ENCODE data around the gene GRM7. TPM values are rescaled to one million over a fixed set of nuclear protein-coding genes. Genes with fewer than 3 reads are reported as not detected.

Gene GRM7
- total RNA-seq, 4 donors from 2014 or later = 0.09 TPM; not detected in 3

- TF ChIP-seq POLR2A (IDR thresholded peaks at IDR 0.05) = no peak
- TF ChIP-seq CTCF (IDR thresholded peaks at IDR 0.05) = no peak
- Histone ChIP-seq H3K36me3 (no peaks in the 10 kb centered on the region), H3K4me1 (no peaks in the 10 kb centered on the region), H3K27me3 (no peaks in the 10 kb centered on the region), H3K4me3 (no peak overlapping the region), H3K27ac (no peak overlapping the region), H3K9me3 (no peaks in the 10 kb centered on the region)
- WGBS, 2 donors = 81 to 83% methylated on average over 6 to 12 of the region's 13 CpGs
- intact Hi-C loops (cut with DNase I) = no loop called here
- DNase-seq = no peak
Measured at GRCh38 chr3:7263347-7264195, 402.7 kb downstream of the GRM7 start.

- WGBS, 2 donors = 75 to 78% methylated on average over 3 to 4 of the region's 4 CpGs
- TF ChIP-seq POLR2A (IDR thresholded peaks at IDR 0.05) (no peak), CTCF (IDR thresholded peaks at IDR 0.05) (no peak)
- H3K4me1 ChIP-seq = no peaks in the 10 kb centered on the region
- no peaks in the 10 kb centered on the region for H3K27me3 ChIP-seq
- H3K27ac ChIP-seq = no peak overlapping the region
- intact Hi-C loops (cut with DNase I) = no loop called here
- H3K4me3 ChIP-seq = no peak overlapping the region
- no peaks in the 10 kb centered on the region for H3K36me3 ChIP-seq
- H3K9me3 ChIP-seq = no peaks in the 10 kb centered on the region
- no peak for DNase-seq
Measured at GRCh38 chr3:7264196-7264526, 403.2 kb downstream of the GRM7 start.

- Histone ChIP-seq H3K4me1 (no peaks in the 10 kb centered on the region), H3K36me3 (no peaks in the 10 kb centered on the region), H3K4me3 (no peak overlapping the region), H3K27me3 (no peaks in the 10 kb centered on the region), H3K27ac (no peak overlapping the region), H3K9me3 (no peaks in the 10 kb centered on the region)
- TF ChIP-seq CTCF (IDR thresholded peaks at IDR 0.05) = no peak
- TF ChIP-seq POLR2A (IDR thresholded peaks at IDR 0.05) = no peak
- intact Hi-C loops (cut with DNase I) = no loop called here
- 61 to 69% methylated on average over 3 to 4 of the region's 4 CpGs for WGBS, 2 donors
- DNase-seq = no peak
Measured at GRCh38 chr3:7265736-7266135, 404.8 kb downstream of the GRM7 start.

- WGBS, 2 donors = 53 to 64% methylated on average over 1 of the region's 1 CpG
- intact Hi-C loops (cut with DNase I) = no loop called here
- Histone ChIP-seq H3K4me1 (no peaks in the 10 kb centered on the region), H3K4me3 (no peak overlapping the region), H3K36me3 (no peaks in the 10 kb centered on the region), H3K27ac (no peak overlapping the region), H3K27me3 (no peaks in the 10 kb centered on the region), H3K9me3 (no peaks in the 10 kb centered on the region)
- DNase-seq = no peak
- TF ChIP-seq POLR2A (IDR thresholded peaks at IDR 0.05) (no peak), CTCF (IDR thresholded peaks at IDR 0.05) (no peak)
Measured at GRCh38 chr3:7266551-7266950, 405.6 kb downstream of the GRM7 start.

- intact Hi-C loops (cut with DNase I) = no loop called here
- WGBS, 2 donors = 70 to 78% methylated on average over 5 of the region's 5 CpGs
- H3K36me3 ChIP-seq = no peaks in the 10 kb centered on the region
Measured at GRCh38 chr3:7270731-7271130, 409.8 kb downstream of the GRM7 start.

More at GRCh38 chr3:7270731-7271130, 409.8 kb downstream of the GRM7 start:
- no peak for DNase-seq
- Histone ChIP-seq H3K4me1 (no peaks in the 10 kb centered on the region), H3K4me3 (no peak overlapping the region), H3K27ac (no peak overlapping the region), H3K9me3 (no peaks in the 10 kb centered on the region), H3K27me3 (no peaks in the 10 kb centered on the region)
- TF ChIP-seq POLR2A (IDR thresholded peaks at IDR 0.05) (no peak), CTCF (IDR thresholded peaks at IDR 0.05) (no peak)
